DMS 273 (cell line): ENCODE measurements around the gene PHC2.

Experiments used
- DNase-seq: peaks from one replicate; lab custom pipeline; 2025; ENCODE audit not compliant: unreplicated experiment; lab: John Stamatoyannopoulos, UW

The PHC2 gene

DNA sequence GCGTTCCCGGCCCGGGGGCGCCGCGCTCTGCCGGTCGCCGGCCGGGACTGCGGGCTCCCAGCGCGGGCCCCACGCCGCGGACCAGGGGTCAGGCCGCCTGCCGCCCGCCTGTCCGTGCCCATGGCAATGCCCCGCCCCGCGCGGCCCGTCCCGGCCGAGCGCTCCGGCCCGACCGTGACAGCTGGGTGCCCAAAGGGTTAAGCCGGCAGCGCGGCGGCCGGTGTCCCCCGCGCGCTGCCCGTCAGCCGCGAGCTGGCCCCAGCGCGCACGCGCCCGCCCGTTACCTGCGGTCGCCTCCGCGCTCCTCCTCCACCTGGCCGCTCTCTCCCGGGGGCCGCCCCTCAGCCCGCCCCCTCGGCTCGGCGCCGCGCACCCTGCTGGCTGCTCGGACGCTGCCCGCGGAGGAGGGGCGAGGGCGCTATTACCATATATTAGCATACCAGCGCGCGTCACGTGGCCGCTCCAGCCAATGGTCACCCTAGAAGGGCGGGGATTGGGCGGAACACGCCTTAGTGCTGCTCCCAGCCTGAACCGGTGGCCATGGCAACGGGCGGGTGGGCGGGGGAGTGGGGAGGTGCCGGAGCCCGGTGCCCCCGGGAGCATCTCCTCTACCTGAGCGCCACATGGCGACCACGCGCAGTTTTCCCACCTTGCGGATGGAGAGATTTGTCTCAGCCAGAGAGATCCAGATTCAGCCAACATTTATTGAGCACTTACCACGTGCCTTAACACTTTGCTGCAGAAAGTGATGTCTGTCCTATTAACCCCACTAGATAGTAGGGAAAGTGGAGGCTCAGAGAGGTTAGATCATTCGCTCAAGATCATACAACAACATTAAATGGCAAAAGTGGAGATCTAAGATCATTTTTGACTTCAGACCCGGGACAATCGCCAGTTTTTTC, at the start of gene PHC2:
PHC2 (minus strand) TSS at position 404 of the 902 bp plus-strand sequence. CDS start 55,556 bp downstream, outside the sequence.
- peak; percentile 99 for DNase-seq

DNA sequence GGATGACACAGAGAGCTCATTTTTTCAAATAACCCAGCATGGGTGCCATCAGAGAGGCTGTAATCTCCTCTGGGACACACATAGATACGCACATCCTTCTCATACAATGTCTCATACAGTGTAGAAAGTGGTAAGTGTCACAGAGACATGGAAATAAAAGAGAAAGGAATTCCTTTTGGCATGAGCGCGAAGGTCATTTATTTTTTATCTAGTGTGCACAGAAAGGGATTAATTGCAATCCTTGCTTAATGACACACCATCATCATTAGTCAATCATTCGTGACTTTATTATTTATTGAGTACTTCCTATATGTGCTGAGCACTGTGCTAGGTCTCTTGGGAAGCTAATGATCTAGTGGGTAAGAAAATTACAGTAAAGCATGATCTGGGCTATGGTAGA, 46.6 kb upstream of the PHC2 start:
- DNase-seq, result no peak

DNA sequence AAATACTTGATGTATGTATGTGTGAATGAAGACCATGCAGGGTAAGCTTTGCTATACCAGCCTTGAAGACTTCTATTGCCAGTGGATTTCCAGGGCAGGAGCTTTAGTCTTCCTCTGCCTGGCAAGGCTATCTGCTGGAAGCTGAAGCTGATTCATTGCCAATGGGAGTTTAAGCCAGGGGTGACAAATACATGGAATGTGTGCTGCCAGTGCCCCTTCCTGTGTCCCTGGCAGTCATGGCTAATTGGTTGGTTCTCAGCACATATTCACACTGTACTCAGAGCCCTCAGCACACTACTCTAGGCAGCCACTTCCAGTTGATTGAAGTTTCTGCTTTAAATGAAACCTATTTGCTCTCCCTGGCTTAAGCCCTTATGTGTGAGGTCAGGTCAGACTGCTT, 43.0 kb upstream of the PHC2 start:
- no peak for DNase-seq

- peak; percentile 99 for DNase-seq
Observed at GRCh38 chr1:33472269-33472980, 41.5 kb upstream of the PHC2 start, which contains the start of gene ZSCAN20. Gene ZSCAN20, plus strand, starts transcription at chr1:33472645. Its CDS starts 6,644 bp downstream, at chr1:33479289.

- DNase-seq, result no peak
Observed at GRCh38 chr1:33471416-33471815, 40.5 kb upstream of the PHC2 start.

DNA sequence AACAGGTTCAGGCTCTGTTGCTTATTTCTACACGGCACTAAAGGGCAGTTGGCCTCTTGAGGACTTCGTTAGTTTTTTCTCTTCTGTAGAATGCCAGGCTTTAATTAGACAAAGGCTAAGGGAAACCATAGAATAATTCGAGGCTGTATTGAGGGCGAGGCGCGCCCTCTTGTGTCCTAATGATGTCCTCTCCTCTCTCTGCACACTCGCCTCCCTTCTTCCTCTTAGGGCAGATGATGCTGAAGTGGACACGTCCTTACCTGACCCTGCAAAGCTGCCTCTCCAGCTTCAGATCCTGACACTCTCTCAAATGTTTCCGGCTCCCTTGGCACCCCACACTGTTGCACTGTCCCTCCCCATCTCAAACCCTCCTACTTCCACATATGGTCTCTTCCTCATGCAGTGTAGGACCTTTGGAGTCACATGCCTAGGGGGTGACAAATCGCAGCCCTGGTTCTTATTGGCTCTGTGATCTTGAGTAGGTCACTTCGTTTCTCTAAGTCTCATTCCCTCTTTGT, 39.7 kb upstream of the PHC2 start:
- peak; percentile 92 for DNase-seq

DNA sequence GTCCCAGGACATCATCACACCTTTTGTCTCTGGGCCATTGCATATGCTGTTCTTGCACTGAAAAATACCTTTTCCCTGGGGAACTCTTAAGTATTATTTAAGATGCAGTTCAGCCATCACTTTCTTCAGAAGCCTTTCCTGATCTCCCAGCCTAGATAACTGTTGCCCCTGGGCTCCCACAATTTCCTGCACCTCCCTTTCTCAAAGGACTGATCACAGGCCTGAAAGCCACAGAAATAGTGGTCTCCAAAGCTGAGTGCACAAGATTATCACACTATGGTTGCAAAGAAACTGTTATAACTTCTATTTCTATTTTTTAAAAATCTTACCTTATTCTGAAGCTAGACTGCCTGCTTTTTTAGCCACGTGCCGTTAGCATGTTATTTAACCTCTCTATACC, 38.8 kb upstream of the PHC2 start:
- no peak for DNase-seq

- no peak for DNase-seq
Observed at GRCh38 chr1:33468967-33469366, 38.1 kb upstream of the PHC2 start.

DNA sequence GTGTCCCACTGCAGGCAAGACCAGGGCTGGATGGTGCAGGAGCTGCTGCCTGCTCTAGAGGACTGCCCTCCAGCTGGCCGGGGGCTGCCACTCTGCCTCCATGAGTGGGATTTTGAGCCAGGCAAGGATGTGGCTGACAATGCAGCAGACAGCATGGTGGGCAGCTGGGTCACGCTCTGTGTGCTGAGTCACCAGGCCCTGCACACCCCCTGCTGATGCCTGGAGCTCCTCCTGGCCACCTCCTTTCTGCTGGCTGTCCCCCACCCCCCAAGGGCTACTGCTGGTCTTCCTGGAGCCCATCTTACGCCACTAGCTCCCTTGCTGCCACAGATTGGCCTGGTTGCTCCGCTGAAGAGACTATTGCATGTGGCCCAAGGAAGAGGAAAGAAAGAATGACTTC, 37.6 kb upstream of the PHC2 start:
- DNase-seq, result peak; percentile 15

DNA sequence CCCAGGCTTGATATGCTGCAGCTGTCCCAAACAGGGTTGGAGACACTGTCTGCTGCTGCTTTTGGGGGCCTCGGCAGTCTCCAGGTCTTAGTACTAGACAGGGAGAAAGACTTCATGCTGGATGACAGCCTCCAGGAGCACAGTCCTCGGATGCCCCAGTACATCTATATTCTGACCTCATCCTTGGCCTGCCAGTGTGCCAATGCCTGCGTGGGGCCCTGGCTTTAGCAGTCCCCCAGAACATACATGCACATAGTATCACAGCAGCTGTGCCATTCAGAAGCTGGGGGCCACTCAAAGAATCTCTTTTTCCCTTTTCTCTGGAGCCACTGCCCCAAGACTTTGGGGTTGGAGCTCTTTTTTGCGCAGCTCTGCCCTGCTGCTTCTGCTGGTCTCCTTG, 37.1 kb upstream of the PHC2 start:
- DNase-seq, result no peak

GRCh38 chr1:33466159-33466558, 35.3 kb upstream of the PHC2 start:
- DNase-seq, result no peak

GRCh38 chr1:33465316-33465715, 34.4 kb upstream of the PHC2 start:
- no peak for DNase-seq

GRCh38 chr1:33464552-33464951, 33.7 kb upstream of the PHC2 start:
- DNase-seq, result no peak

GRCh38 chr1:33462405-33463164, 31.7 kb upstream of the PHC2 start:
- DNase-seq, result no peak

DNA sequence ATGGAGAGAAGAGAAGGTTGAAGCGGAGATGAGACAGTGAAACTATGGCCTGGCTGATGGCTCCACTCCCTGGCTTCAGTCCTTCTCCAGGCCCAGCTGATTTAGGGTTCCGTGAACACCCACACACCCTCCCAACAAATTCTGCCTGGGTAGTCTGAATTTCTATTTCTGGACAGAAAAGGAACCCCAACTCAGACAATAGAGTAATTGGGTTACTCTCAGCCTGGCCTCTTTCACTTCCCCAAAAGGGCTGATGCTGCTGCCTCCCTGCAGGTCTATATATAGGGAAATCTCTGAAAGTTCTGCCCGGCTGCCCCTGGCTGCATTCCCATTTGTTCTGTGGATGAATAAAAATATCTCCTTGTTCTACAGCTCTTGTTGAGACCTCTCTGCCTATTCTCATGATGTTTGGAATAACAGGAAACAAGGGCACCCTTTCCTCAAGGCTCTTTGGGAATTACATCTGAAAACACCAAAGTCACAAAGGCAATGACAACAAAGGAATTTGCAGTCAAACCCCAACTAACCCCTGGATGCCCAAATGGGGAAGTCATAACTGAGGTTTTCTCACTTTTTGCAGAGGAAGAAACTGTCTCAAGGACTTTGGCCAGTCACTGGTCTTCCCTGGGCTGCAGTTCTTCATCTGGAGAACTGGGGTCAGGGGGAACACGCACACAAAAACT, 30.2 kb upstream of the PHC2 start:
- no peak for DNase-seq

DNA sequence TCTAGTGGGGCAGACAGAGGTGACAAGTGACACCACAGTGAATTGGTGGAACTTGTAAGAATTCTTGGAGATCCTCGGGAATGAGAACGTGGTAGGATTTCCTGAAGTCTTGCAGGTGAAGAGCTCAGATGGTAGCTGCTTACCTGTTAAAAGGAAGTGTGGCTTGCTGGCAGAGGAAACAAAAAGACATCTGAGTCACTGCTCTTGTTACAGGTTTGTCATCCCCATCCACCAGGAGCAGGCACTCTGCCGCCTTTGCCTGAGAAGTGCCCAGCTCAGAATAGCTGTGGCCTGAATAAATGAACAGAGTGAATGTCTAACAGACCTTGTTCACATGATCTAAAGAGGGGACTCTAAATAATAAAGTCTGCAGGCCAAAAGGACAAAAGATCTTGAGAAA, 29.2 kb upstream of the PHC2 start:
- no peak for DNase-seq

DNA sequence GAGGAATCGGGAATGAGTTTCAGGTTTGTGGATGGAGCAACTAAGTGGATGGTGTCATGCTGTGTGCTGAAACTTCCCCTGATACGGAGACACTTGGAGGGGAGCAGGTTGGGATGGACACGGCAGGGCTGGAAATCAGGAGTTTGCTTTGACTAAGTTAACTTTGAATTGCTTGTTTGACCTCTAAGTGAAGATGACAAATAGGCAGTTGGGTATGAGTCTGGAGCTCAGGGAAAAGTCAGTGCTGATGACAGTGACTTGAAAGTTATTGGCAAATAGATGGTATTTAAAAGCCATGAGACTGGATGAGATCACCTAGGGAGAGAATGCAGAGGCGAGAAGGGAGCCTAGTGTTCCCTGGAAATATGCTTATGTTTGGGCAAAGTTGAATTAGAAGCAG, 28.8 kb upstream of the PHC2 start:
- no peak for DNase-seq

DNA sequence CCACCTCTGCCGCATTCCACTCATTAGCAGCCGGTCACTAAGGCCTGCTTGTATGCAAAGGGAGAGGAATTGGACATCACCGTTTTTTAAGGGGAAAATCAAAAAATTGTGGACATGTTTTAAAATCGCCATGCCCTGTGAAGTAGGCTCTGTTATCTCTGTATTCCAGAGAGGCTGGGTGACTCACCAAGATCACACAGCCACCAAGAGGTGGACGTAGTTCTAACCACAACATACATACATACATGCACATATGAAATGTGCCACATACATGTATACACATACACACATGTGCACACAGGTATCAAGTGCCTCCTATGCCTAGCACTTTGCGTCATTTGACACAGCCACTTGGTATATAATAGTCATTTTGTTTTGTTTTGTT, 25.6 kb upstream of the PHC2 start:
- DNase-seq, result no peak

DNA sequence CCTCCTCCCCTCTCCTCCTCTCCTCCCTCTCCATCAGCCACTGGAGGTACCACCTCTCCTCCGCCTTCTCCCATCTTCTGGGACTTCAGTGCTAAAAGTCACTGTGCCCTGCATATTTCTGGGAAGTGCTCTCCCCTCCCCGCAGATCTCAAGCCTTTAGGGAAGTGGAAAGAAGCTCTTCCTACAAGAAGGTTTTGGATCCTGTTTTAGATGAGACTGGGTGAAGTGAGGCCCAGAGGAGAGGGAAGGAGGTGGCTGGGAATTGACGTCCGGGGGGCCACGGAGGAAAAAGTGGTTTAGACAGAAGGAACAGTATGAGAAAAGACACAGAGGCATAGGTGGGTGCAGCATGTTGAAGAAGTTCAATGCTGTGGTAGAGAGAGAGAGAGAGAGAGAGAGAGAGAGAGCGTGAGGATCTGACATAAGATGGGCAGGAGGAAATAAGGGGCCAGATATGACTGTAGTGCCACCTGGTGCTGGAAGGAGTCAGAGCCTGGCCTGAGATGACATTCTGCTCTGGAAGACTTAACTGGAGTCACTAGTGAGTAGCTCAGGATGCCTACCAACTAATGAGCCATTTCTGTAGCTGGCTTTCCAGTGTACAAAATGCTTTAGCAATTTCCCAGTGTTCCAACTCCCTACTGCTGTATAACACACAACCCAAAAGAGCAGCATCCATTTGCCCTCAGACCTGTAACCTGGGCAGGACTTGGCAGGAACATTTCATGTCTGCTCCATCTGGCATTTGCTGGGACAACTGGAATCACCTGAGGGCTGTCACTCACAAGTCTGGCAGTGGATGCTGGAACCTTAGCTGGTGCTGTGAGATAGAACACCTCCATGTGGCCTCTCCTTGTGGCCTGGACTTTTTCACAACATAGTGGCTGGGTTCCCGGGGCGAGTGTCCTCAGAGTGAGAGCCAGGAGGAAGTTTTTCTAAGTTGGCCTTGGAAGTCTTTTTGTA, 24.9 kb upstream of the PHC2 start:
- peak; percentile 88 for DNase-seq
